GM12878 (cell line): ENCODE data around the gene DNAAF3. TPM values are rescaled to one million over a fixed set of nuclear protein-coding genes. Genes with fewer than 3 reads are reported as not detected.

Experiments used
- ATAC-seq: fragments of 200-7000 bp; cut with Tn5 transposase; 3 replicates; pipeline ENCODE4 v1.9.1; 2020; ENCODE audit warnings: mild to moderate bottlenecking, moderate library complexity
- BruUV-seq: library from RNA; stranded (reverse); fragments of 400-500 nt; replicated peaks from 2 replicates; lab custom pipeline; 2021; lab: Mats Ljungman, UMichigan
- CTCF ChIA-PET: fragments of 300-600 bp; sonication (Branson Sonifier 250); formaldehyde crosslinking; extraction: SDS; loops from one replicate; lab custom pipeline; 2021; ENCODE audit warnings: inconsistent platforms; lab: Yijun Ruan, JAX
- POLR2A ChIA-PET: fragments of 350-600 bp; formaldehyde crosslinking; extraction: SDS; loops from one replicate; lab custom pipeline; 2021; ENCODE audit warnings: inconsistent platforms; lab: Charles Lee
- RAD21 ChIA-PET: fragments of 300-600 bp; sonication (Branson Sonifier 250); formaldehyde crosslinking; loops from one replicate; lab custom pipeline; 2023; ENCODE audit warnings: antibody characterized with exemption; ENCODE audit not compliant: unreplicated experiment; lab: Charles Lee
- SMC1A ChIA-PET: fragments of 300-600 bp; sonication (Branson Sonifier 250); formaldehyde crosslinking; loops from one replicate; lab custom pipeline; 2023; ENCODE audit not compliant: unreplicated experiment, uncharacterized antibody; lab: Charles Lee
- DNase-seq: peaks from one replicate; pipeline ENCODE4 v3.0.0-alpha.2; 2011; ENCODE audit warnings: low read depth, low spot score
- FAIRE-seq: peaks from 3 replicates; lab custom pipeline; 2011; peaks lifted over from hg19 to GRCh38; lab: Jason Lieb, UNC
- H2AFZ ChIP-seq: 2 replicates; pipeline ENCODE4 v1.6.0; 2011; ENCODE audit warnings: low read depth, low read length, control low read depth; ENCODE audit not compliant: control insufficient read depth
- H3K27ac ChIP-seq: 2 replicates; pipeline ENCODE4 v1.5.1; 2011; ENCODE audit warnings: control low read depth; ENCODE audit not compliant: control insufficient read depth, insufficient read depth
- H3K27me3 ChIP-seq, 2 experiments: replicated peaks in 1 of 2; 2 replicates each; pipeline versions ENCODE4 v1.6.0 to v1.6.1; 2011; ENCODE audit warnings: low read length in 1 of 2; ENCODE audit not compliant: control insufficient read depth in 2 of 2, insufficient read depth in 2 of 2
- H3K36me3 ChIP-seq, 2 experiments: 2 replicates each; pipeline ENCODE4 v1.5.1; 2011; ENCODE audit warnings: low read length in 1 of 2; ENCODE audit not compliant: control insufficient read depth in 2 of 2, insufficient read depth in 2 of 2
- H3K4me1 ChIP-seq: 2 replicates; pipeline ENCODE4 v1.6.1; 2011; ENCODE audit warnings: mild to moderate bottlenecking, low read length, moderate library complexity, mixed read lengths; ENCODE audit not compliant: control insufficient read depth, insufficient read depth
- H3K4me2 ChIP-seq: 2 replicates; pipeline ENCODE4 v1.6.0; 2011; ENCODE audit warnings: control low read depth; ENCODE audit not compliant: control insufficient read depth, insufficient read depth
- H3K4me3 ChIP-seq: fragments of 200-600 bp; sonication (generic); 2 replicates; pipeline ENCODE4 v1.5.1; 2016
- H3K79me2 ChIP-seq: 2 replicates; pipeline ENCODE4 v1.6.0; 2011; ENCODE audit warnings: low read length; ENCODE audit not compliant: control insufficient read depth, insufficient read depth
- H3K9ac ChIP-seq: 2 replicates; pipeline ENCODE4 v1.8.0; 2011; ENCODE audit warnings: low read length, control low read depth, mixed read lengths; ENCODE audit not compliant: control insufficient read depth, insufficient read depth
- H3K9me3 ChIP-seq: replicated peaks from 3 replicates; pipeline ENCODE4 v1.5.1; 2011; ENCODE audit warnings: mild to moderate bottlenecking, low read length; ENCODE audit not compliant: control insufficient read depth, insufficient read depth
- H4K20me1 ChIP-seq: 2 replicates; pipeline ENCODE4 v1.6.0; 2011; ENCODE audit not compliant: control insufficient read depth, insufficient read depth
- CUX1 ChIP-seq: IDR thresholded peaks from 2 replicates; pipeline ENCODE4 v1.6.1; 2012; ENCODE audit warnings: improper control_type of control experiment, low read depth, low read length; ENCODE audit not compliant: insufficient replicate concordance
- MXI1 ChIP-seq: fragments of 150-350 bp; IDR thresholded peaks from 2 replicates; pipeline ENCODE4 v1.6.1; 2011; ENCODE audit warnings: low read depth, mild to moderate bottlenecking, inconsistent platforms, low read length, improper control_type of control experiment
- REST ChIP-seq: IDR thresholded peaks from 2 replicates; pipeline ENCODE4 v1.6.1; 2012; ENCODE audit warnings: mild to moderate bottlenecking, low read depth, low read length
- WGBS: methylation state at CpG from one replicate; pipeline ENCODE4 v1.1.6; 2016; ENCODE audit warnings: low lambda C conversion rate; ENCODE audit not compliant: insufficient replicate concordance, insufficient coverage; ENCODE audit errors: missing lambda C conversion rate; 5-methylcytosine and 5-hydroxymethylcytosine counted together
- in situ Hi-C: fragments of 300-500 bp; cut with MboI; formaldehyde crosslinking; loops from 9 replicates; pipeline ENCODE4 v1.14.3; 2018; ENCODE audit warnings: mixed read lengths
- intact Hi-C: fragments of 100-400 bp; cut with micrococcal nuclease; formaldehyde crosslinking; loops from one replicate; pipeline ENCODE4 v1.14.2; 2022; ENCODE audit not compliant: unreplicated experiment
- polyA plus RNA-seq, 11 experiments: library from polyadenylated mRNA; depleted of rRNA in 4 of 11; unstranded in 6 of 11; stranded (reverse) in 5 of 11; fragments of >200 nt; fragmentation: Nextera tagmentation in 4 of 11; fragmentation: Illumina TruSeq in 1 of 11; extraction: Ambion mirVana in 4 of 11; extraction: Trizol in 1 of 11; gene quantifications; 1 replicate in 1 of 11; 2 replicates in 10 of 11; pipeline versions ENCODE4 v1.2.1 to v1.2.3, GENCODE V29; 2011 to 2016; ENCODE audit warnings: inconsistent platforms in 2 of 11, missing spikeins in 2 of 11, low read depth in 1 of 11
- total RNA-seq, 4 experiments: library from RNA; depleted of rRNA in 3 of 4; stranded (reverse); fragments of >200 nt in 3 of 4; fragmentation: Illumina TruSeq in 1 of 4; extraction: Trizol in 1 of 4; gene quantifications; 2 replicates each; pipeline versions ENCODE4 v1.2.1 to v1.2.3, GENCODE V29; 2013 to 2021

DNAAF3 gene
- total and polyA plus RNA-seq, 10 of the 15 experiments (the other 5 are each of a cell fraction or from before 2014, with no cell fraction given), result not detected

GRCh38 chr19:55198651-55199050 lies 32.2 kb upstream of the DNAAF3 start:
- ChIA-PET POLR2A (no interaction called here), SMC1A (interaction anchor here (0.7 kb wide), 1 partner anchor 140 kb away, joined by 3 read pairs; no protein-coding TSS in a partner anchor), CTCF (interaction anchor here (0.6 kb wide), 1 partner anchor 644 kb away, joined by 3 read pairs; no protein-coding TSS in a partner anchor), RAD21 (interaction anchor here (0.6 kb wide), 1 partner anchor 121 kb away, joined by 4 read pairs; no protein-coding TSS in a partner anchor)
- Histone ChIP-seq H2AFZ (no peak overlapping the region), H3K36me3 (no peaks in the 10 kb centered on the region), H3K9ac (no peak overlapping the region)
- in situ Hi-C loops, result no loop called here
- no TSS peak for BruUV-seq
- TF ChIP-seq CUX1 (no peak), REST (peak; percentile 64; the same call in 1 of the 2 replicates), MXI1 (no peak)
- TF ChIP-seq, all 136 proteins: peak for 1
- ATAC-seq (no peak), FAIRE-seq (no peak), DNase-seq (no peak)
- intact Hi-C loops, result no loop called here
- no peaks in the 10 kb centered on the region; a peak in 1 of 4 replicates for H3K27me3 ChIP-seq
- 14% methylated on average over 5 of the region's 5 CpGs for whole genome bisulfite sequencing
- no peaks in the 10 kb centered on the region for H3K4me1 ChIP-seq
- no peaks in the 10 kb centered on the region for H3K79me2 ChIP-seq
- no peaks in the 10 kb centered on the region for H3K9me3 ChIP-seq
- H3K4me2 ChIP-seq, result no peak overlapping the region
- no peak overlapping the region for H3K4me3 ChIP-seq
- H4K20me1 ChIP-seq, result no peaks in the 10 kb centered on the region
- no peak overlapping the region for H3K27ac ChIP-seq
